Neural progenitor cell (in vitro differentiated cells): ENCODE data around the gene GTPBP3.

ENCODE experiments used
- EZH2 ChIP-seq: fragments of 200-600 bp; sonication (generic); IDR thresholded peaks from 2 replicates; pipeline ENCODE4 v1.6.1; 2017; ENCODE audit warnings: antibody characterized with exemption, mild to moderate bottlenecking, moderate library complexity
- EZH2phosphoT487 ChIP-seq: fragments of 200-600 bp; sonication (generic); IDR thresholded peaks from 2 replicates; pipeline ENCODE4 v1.6.1; 2017; ENCODE audit warnings: antibody characterized with exemption
- TF ChIP-seq, protein P1 (sequence below): fragments of 200-600 bp; sonication (generic); IDR thresholded peaks from 2 replicates; pipeline ENCODE4 v1.5.1; 2017; ENCODE audit warnings: antibody characterized with exemption, mild to moderate bottlenecking

DNA sequence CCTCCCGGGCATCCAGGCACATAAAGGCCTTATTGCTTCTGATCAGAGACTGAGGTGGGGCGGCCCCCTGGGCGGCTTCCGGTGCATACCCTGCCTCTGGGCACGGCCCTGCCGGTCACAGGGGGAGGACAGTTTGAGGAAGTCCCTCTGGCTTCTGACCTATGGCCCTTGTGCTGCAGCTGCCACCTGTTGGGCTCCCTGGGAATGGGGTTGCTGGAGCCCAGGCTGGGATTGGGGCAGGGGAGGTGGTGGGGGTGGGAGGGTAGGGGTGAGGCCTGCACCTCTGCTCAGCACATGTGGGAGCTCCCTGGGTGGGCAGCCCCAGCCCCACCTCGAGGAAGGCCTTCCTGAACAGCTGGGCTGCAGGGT lies 13.4 kb upstream of the GTPBP3 start:
- TF ChIP-seq, protein P1, sequence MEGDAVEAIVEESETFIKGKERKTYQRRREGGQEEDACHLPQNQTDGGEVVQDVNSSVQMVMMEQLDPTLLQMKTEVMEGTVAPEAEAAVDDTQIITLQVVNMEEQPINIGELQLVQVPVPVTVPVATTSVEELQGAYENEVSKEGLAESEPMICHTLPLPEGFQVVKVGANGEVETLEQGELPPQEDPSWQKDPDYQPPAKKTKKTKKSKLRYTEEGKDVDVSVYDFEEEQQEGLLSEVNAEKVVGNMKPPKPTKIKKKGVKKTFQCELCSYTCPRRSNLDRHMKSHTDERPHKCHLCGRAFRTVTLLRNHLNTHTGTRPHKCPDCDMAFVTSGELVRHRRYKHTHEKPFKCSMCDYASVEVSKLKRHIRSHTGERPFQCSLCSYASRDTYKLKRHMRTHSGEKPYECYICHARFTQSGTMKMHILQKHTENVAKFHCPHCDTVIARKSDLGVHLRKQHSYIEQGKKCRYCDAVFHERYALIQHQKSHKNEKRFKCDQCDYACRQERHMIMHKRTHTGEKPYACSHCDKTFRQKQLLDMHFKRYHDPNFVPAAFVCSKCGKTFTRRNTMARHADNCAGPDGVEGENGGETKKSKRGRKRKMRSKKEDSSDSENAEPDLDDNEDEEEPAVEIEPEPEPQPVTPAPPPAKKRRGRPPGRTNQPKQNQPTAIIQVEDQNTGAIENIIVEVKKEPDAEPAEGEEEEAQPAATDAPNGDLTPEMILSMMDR: no peak
- TF ChIP-seq EZH2 (no peak), EZH2phosphoT487 (no peak)
